ENCODE results near the gene FAM13A.

Gene FAM13A

GRCh38 chr4:88751258-88752075 is 305.5 kb downstream of the FAM13A start:
- H3K27me3 ChIP-seq (ENCODE audit: insufficient read depth, low read length), result no peaks in the 10 kb centered on the region
- H3K4me1 ChIP-seq (ENCODE audit: control insufficient read depth, insufficient read depth, low read length, unreplicated experiment), result peaks cover 1% of the 10 kb centered on the region
- H2AFZ ChIP-seq (ENCODE audit: low read length, unreplicated experiment), result no peak overlapping the region
- H3K27ac ChIP-seq (ENCODE audit: low read depth, low read length), result no peak overlapping the region
- no peaks in the 10 kb centered on the region for H3K79me2 ChIP-seq (ENCODE audit: control insufficient read depth, insufficient read depth, low read length, unreplicated experiment)
- no peak overlapping the region for H3K4me3 ChIP-seq (ENCODE audit: low read depth, low read length)
- peaks cover 27% of the 10 kb centered on the region for H3K36me3 ChIP-seq (ENCODE audit: insufficient read depth, low read length)

- H3K79me2 ChIP-seq (ENCODE audit: control insufficient read depth, insufficient read depth, low read length, unreplicated experiment), result no peaks in the 10 kb centered on the region
- H3K27ac ChIP-seq (ENCODE audit: low read depth, low read length), result no peak overlapping the region
- H3K36me3 ChIP-seq (ENCODE audit: insufficient read depth, low read length), result peaks cover 34% of the 10 kb centered on the region
- H3K4me3 ChIP-seq (ENCODE audit: low read depth, low read length), result no peak overlapping the region
- H3K4me1 ChIP-seq (ENCODE audit: control insufficient read depth, insufficient read depth, low read length, unreplicated experiment), result no peaks in the 10 kb centered on the region
- no peak overlapping the region for H2AFZ ChIP-seq (ENCODE audit: low read length, unreplicated experiment)
- H3K27me3 ChIP-seq (ENCODE audit: insufficient read depth, low read length), result no peaks in the 10 kb centered on the region
Observed at GRCh38 chr4:88750369-88750768, 306.6 kb downstream of the FAM13A start.

DNA sequence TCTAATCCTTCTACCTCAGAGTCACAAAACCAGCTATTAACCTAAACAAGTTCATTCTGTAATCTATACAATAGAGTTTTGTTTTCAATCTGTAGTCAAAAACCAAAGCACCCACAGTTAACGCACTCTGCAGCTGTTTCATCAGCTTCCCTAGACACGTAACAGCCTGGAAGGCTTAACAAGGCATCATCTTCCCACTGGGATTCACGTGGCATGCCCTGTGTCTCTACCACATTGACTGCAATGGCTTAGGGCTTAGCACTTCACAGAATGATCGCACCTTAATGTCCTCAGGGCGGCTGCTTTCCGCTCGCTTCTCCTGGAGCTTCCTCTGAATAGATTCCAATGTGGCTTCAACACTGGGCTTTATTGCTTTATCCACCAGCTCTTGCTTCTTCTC is 309.6 kb downstream of the FAM13A start:
- no peak overlapping the region for H3K27ac ChIP-seq (ENCODE audit: low read depth, low read length)
- H3K36me3 ChIP-seq (ENCODE audit: insufficient read depth, low read length), result peaks cover 38% of the 10 kb centered on the region
- no peak overlapping the region for H2AFZ ChIP-seq (ENCODE audit: low read length, unreplicated experiment)
- peaks cover 5% of the 10 kb centered on the region for H3K4me1 ChIP-seq (ENCODE audit: control insufficient read depth, insufficient read depth, low read length, unreplicated experiment)
- H3K27me3 ChIP-seq (ENCODE audit: insufficient read depth, low read length), result no peaks in the 10 kb centered on the region
- H3K79me2 ChIP-seq (ENCODE audit: control insufficient read depth, insufficient read depth, low read length, unreplicated experiment), result no peaks in the 10 kb centered on the region
- no peak overlapping the region for H3K4me3 ChIP-seq (ENCODE audit: low read depth, low read length)

DNA sequence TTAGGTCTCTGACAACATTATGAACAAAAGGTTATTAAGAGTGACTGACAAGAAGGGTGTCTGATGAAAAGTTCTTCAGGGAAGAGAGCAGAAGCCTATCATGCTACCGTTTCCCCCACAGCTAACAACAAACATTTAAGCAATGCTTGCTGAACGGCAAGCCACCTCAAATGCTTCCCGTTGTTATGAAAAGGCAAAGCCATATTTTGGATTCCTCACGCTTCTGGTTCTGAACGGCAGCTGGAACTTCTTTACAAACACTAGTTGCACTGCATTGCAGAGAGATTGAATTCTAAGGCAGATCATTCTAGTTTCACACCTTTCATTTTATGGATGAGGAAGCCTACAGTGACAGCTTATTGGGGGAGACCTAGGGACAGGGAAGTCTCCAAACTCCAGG is 310.8 kb downstream of the FAM13A start:
- H3K36me3 ChIP-seq (ENCODE audit: insufficient read depth, low read length), result peaks cover 38% of the 10 kb centered on the region
- H3K4me1 ChIP-seq (ENCODE audit: control insufficient read depth, insufficient read depth, low read length, unreplicated experiment), result peaks cover 5% of the 10 kb centered on the region
- H3K79me2 ChIP-seq (ENCODE audit: control insufficient read depth, insufficient read depth, low read length, unreplicated experiment), result no peaks in the 10 kb centered on the region
- H2AFZ ChIP-seq (ENCODE audit: low read length, unreplicated experiment), result no peak overlapping the region
- no peak overlapping the region for H3K27ac ChIP-seq (ENCODE audit: low read depth, low read length)
- H3K4me3 ChIP-seq (ENCODE audit: low read depth, low read length), result no peak overlapping the region
- no peaks in the 10 kb centered on the region for H3K27me3 ChIP-seq (ENCODE audit: insufficient read depth, low read length)

- no peak overlapping the region for H3K4me3 ChIP-seq (ENCODE audit: low read depth, low read length)
- no peaks in the 10 kb centered on the region for H3K27me3 ChIP-seq (ENCODE audit: insufficient read depth, low read length)
- H3K36me3 ChIP-seq (ENCODE audit: insufficient read depth, low read length), result peaks cover 38% of the 10 kb centered on the region
- H3K79me2 ChIP-seq (ENCODE audit: control insufficient read depth, insufficient read depth, low read length, unreplicated experiment), result no peaks in the 10 kb centered on the region
- H3K4me1 ChIP-seq (ENCODE audit: control insufficient read depth, insufficient read depth, low read length, unreplicated experiment), result peaks cover 5% of the 10 kb centered on the region
- no peak overlapping the region for H3K27ac ChIP-seq (ENCODE audit: low read depth, low read length)
- no peak overlapping the region for H2AFZ ChIP-seq (ENCODE audit: low read length, unreplicated experiment)
Observed at GRCh38 chr4:88745581-88746163, 311.3 kb downstream of the FAM13A start.

GRCh38 chr4:88745175-88745574 is 311.8 kb downstream of the FAM13A start:
- H3K27ac ChIP-seq (ENCODE audit: low read depth, low read length), result no peak overlapping the region
- H3K4me3 ChIP-seq (ENCODE audit: low read depth, low read length), result no peak overlapping the region
- H3K27me3 ChIP-seq (ENCODE audit: insufficient read depth, low read length), result no peaks in the 10 kb centered on the region
- H3K4me1 ChIP-seq (ENCODE audit: control insufficient read depth, insufficient read depth, low read length, unreplicated experiment), result peaks cover 5% of the 10 kb centered on the region
- H3K36me3 ChIP-seq (ENCODE audit: insufficient read depth, low read length), result peaks cover 34% of the 10 kb centered on the region
- no peak overlapping the region for H2AFZ ChIP-seq (ENCODE audit: low read length, unreplicated experiment)
- no peaks in the 10 kb centered on the region for H3K79me2 ChIP-seq (ENCODE audit: control insufficient read depth, insufficient read depth, low read length, unreplicated experiment)

GRCh38 chr4:88744609-88745008 is 312.4 kb downstream of the FAM13A start:
- no peaks in the 10 kb centered on the region for H3K79me2 ChIP-seq (ENCODE audit: control insufficient read depth, insufficient read depth, low read length, unreplicated experiment)
- H3K4me1 ChIP-seq (ENCODE audit: control insufficient read depth, insufficient read depth, low read length, unreplicated experiment), result peaks cover 5% of the 10 kb centered on the region
- H3K36me3 ChIP-seq (ENCODE audit: insufficient read depth, low read length), result peaks cover 30% of the 10 kb centered on the region
- H3K4me3 ChIP-seq (ENCODE audit: low read depth, low read length), result no peak overlapping the region
- no peak overlapping the region for H3K27ac ChIP-seq (ENCODE audit: low read depth, low read length)
- H2AFZ ChIP-seq (ENCODE audit: low read length, unreplicated experiment), result no peak overlapping the region
- no peaks in the 10 kb centered on the region for H3K27me3 ChIP-seq (ENCODE audit: insufficient read depth, low read length)

DNA sequence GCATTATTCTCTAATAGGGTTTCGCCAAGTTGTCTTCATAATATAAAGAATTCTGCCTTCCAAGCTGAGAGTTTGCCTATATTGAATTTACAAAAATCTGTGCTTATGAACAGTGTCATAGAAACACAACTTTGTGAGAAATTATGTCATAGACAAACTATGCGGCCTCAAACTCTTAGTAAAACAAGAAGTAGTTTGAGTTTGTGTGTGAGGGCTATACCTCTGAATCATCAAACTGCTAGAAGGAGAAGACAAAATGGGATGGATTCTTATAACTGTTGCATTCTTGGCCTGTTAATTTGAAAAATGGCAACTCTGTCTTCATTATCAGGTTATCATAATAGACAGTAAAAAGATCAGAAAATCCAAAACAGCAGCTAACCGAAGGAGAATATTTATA is 313.3 kb downstream of the FAM13A start:
- Histone ChIP-seq H3K27me3 (ENCODE audit: insufficient read depth, low read length) (no peaks in the 10 kb centered on the region), H3K4me3 (ENCODE audit: low read depth, low read length) (no peak overlapping the region), H2AFZ (ENCODE audit: low read length, unreplicated experiment) (no peak overlapping the region), H3K79me2 (ENCODE audit: control insufficient read depth, insufficient read depth, low read length, unreplicated experiment) (no peaks in the 10 kb centered on the region), H3K4me1 (ENCODE audit: control insufficient read depth, insufficient read depth, low read length, unreplicated experiment) (peaks cover 5% of the 10 kb centered on the region), H3K36me3 (ENCODE audit: insufficient read depth, low read length) (peaks cover 27% of the 10 kb centered on the region), H3K27ac (ENCODE audit: low read depth, low read length) (peak overlapping the region; percentile 11; the same call in 1 of the 2 replicates)

GRCh38 chr4:88742561-88742960 is 314.4 kb downstream of the FAM13A start:
- H3K79me2 ChIP-seq (ENCODE audit: control insufficient read depth, insufficient read depth, low read length, unreplicated experiment), result no peaks in the 10 kb centered on the region
- H3K27ac ChIP-seq (ENCODE audit: low read depth, low read length), result no peak overlapping the region
- H3K4me3 ChIP-seq (ENCODE audit: low read depth, low read length), result no peak overlapping the region
- peaks cover 5% of the 10 kb centered on the region for H3K4me1 ChIP-seq (ENCODE audit: control insufficient read depth, insufficient read depth, low read length, unreplicated experiment)
- H3K27me3 ChIP-seq (ENCODE audit: insufficient read depth, low read length), result no peaks in the 10 kb centered on the region
- H2AFZ ChIP-seq (ENCODE audit: low read length, unreplicated experiment), result no peak overlapping the region
- H3K36me3 ChIP-seq (ENCODE audit: insufficient read depth, low read length), result peaks cover 33% of the 10 kb centered on the region

GRCh38 chr4:88738180-88738579 is 318.8 kb downstream of the FAM13A start:
- Histone ChIP-seq H3K79me2 (ENCODE audit: control insufficient read depth, insufficient read depth, low read length, unreplicated experiment) (no peaks in the 10 kb centered on the region), H3K27me3 (ENCODE audit: insufficient read depth, low read length) (no peaks in the 10 kb centered on the region), H2AFZ (ENCODE audit: low read length, unreplicated experiment) (no peak overlapping the region), H3K27ac (ENCODE audit: low read depth, low read length) (no peak overlapping the region), H3K4me1 (ENCODE audit: control insufficient read depth, insufficient read depth, low read length, unreplicated experiment) (peaks cover 18% of the 10 kb centered on the region), H3K4me3 (ENCODE audit: low read depth, low read length) (no peak overlapping the region), H3K36me3 (ENCODE audit: insufficient read depth, low read length) (peaks cover 11% of the 10 kb centered on the region; the same call in 1 of the 2 replicates)

All from ACC112 (cell line).